Stimulated activated CD8-positive, alpha-beta memory T cell treated with anti-CD3 and anti-CD28 coated beads, Interleukin-12 subunit alpha, Interleukin-12 subunit beta, amount 100 ng/mL, for 24 hours (primary cell): ENCODE results near the gene CACNA1D.

Source experiments
- DNase-seq: peaks from one replicate; pipeline ENCODE4 v3.0.0-alpha.2; 2020; ENCODE audit errors: extremely low read depth

Gene CACNA1D

DNA sequence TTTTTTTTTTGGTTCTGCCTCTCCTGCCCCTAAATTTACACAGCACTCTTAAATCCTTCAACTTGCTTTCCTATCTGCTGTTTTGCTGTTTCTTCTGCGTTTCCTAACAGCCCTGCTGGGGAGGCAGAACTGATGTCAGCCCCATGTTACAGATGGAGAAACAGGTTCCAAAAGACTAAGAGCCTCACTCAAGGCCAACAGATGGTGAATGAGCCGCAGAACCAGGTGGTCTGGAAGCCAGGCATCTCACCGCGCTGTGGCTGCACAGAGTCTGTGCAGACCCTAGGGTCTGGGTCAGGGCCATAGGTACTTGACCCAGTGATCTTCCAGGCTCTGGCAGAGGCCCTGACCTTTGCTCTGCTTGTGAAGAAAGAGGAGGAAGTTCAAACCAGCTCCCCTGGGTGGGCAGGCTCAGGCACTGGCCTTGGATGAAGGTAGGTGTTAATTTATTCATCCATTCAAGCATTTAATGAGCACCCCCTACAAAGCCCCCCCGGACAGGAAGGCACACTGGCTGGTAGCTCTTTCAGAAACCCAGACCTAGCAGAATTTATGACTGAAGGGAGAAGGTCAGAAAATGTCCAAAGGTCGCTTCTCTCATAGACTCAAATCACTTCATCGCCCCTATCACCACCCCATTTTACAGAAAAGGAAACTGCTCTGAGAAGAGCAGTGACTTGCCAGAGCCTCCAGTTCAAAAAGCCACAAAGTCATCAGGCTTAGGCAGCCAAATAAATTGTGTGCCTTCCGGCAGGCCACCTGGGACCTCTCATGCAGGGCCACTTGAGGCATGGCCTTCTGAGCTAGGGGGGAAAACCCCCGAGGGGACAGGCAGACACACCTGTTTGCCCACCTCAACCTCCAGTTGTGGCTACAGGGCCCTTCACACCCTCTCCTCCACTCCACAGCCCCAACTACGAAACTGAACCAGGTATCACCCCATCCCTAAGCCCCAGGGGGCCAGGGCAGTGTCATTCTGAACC is 349.1 kb downstream of the CACNA1D start:
- no peak for DNase-seq

GRCh38 chr3:53844262-53845102 is 350.1 kb downstream of the CACNA1D start:
- no peak for DNase-seq

- no peak for DNase-seq
Measured at GRCh38 chr3:53845103-53845880, 350.9 kb downstream of the CACNA1D start.

DNA sequence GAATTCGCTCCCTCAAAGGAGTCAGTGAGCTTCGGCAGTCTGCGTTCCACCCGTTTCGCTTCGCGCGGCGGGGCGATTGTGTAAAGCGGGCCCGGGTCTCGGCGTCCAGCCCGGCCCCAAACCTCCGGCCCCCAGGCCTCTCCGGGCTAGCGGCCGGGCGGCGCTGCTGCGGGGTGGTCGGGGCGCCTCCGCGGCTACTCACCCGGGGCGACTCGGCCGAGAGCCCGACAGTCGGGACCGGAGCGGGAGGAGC is 351.4 kb downstream of the CACNA1D start:
- DNase-seq: no peak

- DNase-seq: no peak
Measured at GRCh38 chr3:53846134-53846850, 351.9 kb downstream of the CACNA1D start, which contains the start of the genes CHDH and IL17RB. Gene CHDH (minus strand): TSS chr3:53846419. CDS start chr3:53824008, 22,411 bp downstream. Gene IL17RB (plus strand): TSS chr3:53846568. CDS start chr3:53846589, 21 bp downstream.

- no peak for DNase-seq
Measured at GRCh38 chr3:53846851-53847155, 352.4 kb downstream of the CACNA1D start.

- DNase-seq: no peak
Measured at GRCh38 chr3:53849916-53850315, 355.5 kb downstream of the CACNA1D start.

DNA sequence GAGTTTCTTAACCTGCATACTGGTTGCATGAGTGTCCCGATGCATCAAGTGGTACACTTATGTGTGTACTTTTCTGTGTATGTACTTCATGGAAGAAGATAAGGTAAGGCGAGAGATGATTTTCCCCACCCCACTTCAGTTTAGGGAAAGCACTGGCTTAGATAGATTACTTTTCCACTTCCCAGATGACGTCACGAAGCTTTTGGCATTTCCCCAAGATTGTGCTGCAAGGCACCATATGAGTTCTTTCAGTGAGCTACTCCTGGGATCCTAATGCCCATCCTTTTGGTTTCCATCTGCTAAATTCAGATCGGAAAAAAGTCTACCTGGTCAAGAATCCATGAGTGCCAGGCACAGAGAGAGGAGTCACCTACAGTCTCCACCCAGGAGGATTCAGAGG is 356.5 kb downstream of the CACNA1D start:
- DNase-seq: no peak

GRCh38 chr3:53856964-53857363 is 362.6 kb downstream of the CACNA1D start:
- no peak for DNase-seq

GRCh38 chr3:53858096-53858741 is 363.8 kb downstream of the CACNA1D start:
- DNase-seq: no peak

DNA sequence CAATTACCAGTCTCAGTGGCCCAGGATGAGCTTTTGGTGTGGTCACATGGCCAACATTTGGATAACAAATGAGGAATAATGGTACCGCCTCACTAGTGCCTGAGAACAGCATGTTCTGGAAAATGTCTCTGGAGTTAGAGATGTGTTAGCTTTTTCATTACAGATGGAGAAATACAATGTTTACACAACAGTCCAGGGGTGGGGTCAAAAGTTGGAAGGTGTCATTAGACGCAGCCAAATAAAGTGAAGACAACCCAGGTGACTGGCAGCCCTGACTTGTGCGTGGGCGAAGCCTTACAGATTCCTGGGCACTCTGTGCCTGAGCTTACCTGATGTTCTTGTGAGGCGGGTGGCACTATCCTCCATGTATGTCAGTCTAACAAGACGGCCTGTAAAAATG is 364.8 kb downstream of the CACNA1D start:
- no peak for DNase-seq

DNA sequence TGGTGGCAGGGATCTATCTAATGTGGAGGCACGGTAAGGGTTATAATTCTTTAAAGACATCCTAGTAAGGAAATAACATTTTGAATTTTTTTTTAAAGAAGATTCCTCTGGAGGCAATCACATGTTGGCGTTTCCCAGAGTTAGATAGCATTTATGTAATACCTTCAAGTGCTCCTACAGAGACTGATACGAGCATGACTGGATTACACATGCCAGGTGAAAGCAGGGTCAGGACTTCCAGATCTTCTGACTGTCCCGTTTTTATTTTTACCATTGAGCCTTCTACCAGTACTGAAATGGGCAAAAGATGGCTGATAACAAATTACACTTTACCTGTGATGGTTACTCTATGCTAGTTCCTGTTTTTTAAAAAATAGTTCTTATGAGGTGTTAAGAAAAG is 365.8 kb downstream of the CACNA1D start:
- DNase-seq: no peak

DNA sequence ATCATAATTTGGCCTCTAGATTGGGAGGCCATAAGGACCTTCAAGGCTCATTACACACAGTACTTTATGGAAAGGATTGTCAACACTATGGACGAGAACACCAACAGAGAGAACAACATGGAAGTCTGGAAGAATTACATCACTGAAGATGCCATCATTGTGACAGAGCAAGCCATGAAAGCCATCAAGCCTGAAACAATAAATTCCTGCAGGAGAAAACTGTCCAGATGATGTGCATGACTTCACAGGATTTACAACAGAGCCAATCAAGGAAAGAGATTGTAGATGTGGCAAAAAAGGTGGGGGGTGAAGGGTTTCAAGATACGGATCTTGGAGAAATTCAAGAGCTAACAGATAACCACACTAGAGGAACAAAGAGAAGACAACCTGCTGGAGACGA is 367.8 kb downstream of the CACNA1D start:
- no peak for DNase-seq

DNA sequence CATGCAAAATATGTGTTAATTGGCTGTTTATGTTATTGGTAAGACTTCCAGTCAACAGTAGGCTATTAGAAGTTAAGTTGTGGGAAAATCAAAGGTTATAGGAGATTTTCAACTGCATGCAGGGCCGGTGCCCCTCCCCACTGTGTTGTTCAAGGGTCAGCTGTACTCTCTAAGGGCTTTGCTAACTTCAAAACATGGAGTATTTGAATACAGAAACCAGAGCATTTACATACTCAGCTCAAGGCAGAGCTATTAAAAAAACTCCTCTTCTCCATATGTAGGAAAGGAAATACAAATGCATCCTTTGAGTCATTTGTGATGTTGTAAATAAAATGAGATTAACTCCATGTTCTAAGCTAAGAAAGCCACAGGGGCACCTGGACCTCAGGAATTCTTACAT is 368.7 kb downstream of the CACNA1D start:
- DNase-seq: no peak
